Measurements from ENCODE around the gene TRIM61.

TRIM61 gene

GRCh38 chr4:164956766-164957643 lies 20.5 kb downstream of the TRIM61 start:
- Histone ChIP-seq H2AFZ (ENCODE audit: low read length) (no peak overlapping the region), H3K9ac (ENCODE audit: low read depth, low read length, poor library complexity, severe bottlenecking) (no peak overlapping the region), H4K20me1 (ENCODE audit: insufficient read depth, low read length, poor library complexity, severe bottlenecking) (no peaks in the 10 kb centered on the region), H3K27me3 (ENCODE audit: insufficient read depth, low read length, poor library complexity, severe bottlenecking) (no peaks in the 10 kb centered on the region), H3K9me2 (replicated peaks; ENCODE audit: low read depth, low read length) (no peaks in the 10 kb centered on the region), H3K4me3 (ENCODE audit: low read length, poor library complexity, severe bottlenecking) (no peak overlapping the region), H3K36me3 (ENCODE audit: insufficient read depth, low read length) (no peaks in the 10 kb centered on the region), H3K4me2 (ENCODE audit: low read depth, low read length, poor library complexity, severe bottlenecking) (no peak overlapping the region), H3F3A (ENCODE audit: low read depth) (no peaks in the 10 kb centered on the region), H3K4me1 (ENCODE audit: insufficient read depth, low read length, poor library complexity, severe bottlenecking) (no peaks in the 10 kb centered on the region), H3K79me2 (ENCODE audit: insufficient read depth, low read length) (no peaks in the 10 kb centered on the region), H3K9me3 (ENCODE audit: insufficient read depth, low read depth, low read length) (no peaks in the 10 kb centered on the region)
- TF ChIP-seq CTCF (conservative IDR thresholded peaks at IDR 0.05; ENCODE audit: low read length) (no peak), EZH2phosphoT487 (IDR thresholded peaks at IDR 0.05; ENCODE audit: borderline replicate concordance) (no peak)

- H3K4me3 ChIP-seq (ENCODE audit: low read length, poor library complexity, severe bottlenecking) = no peak overlapping the region
- H3K79me2 ChIP-seq (ENCODE audit: insufficient read depth, low read length) = no peaks in the 10 kb centered on the region
- no peaks in the 10 kb centered on the region for H4K20me1 ChIP-seq (ENCODE audit: insufficient read depth, low read length, poor library complexity, severe bottlenecking)
- no peaks in the 10 kb centered on the region for H3K4me1 ChIP-seq (ENCODE audit: insufficient read depth, low read length, poor library complexity, severe bottlenecking)
- no peak overlapping the region for H3K9ac ChIP-seq (ENCODE audit: low read depth, low read length, poor library complexity, severe bottlenecking)
- H3K36me3 ChIP-seq (ENCODE audit: insufficient read depth, low read length) = no peaks in the 10 kb centered on the region
- H3K9me2 ChIP-seq (replicated peaks; ENCODE audit: low read depth, low read length) = no peaks in the 10 kb centered on the region
- no peaks in the 10 kb centered on the region for H3K9me3 ChIP-seq (ENCODE audit: insufficient read depth, low read depth, low read length)
- no peak overlapping the region for H3K4me2 ChIP-seq (ENCODE audit: low read depth, low read length, poor library complexity, severe bottlenecking)
- TF ChIP-seq CTCF (conservative IDR thresholded peaks at IDR 0.05; ENCODE audit: low read length) = no peak
- no peak for TF ChIP-seq EZH2phosphoT487 (IDR thresholded peaks at IDR 0.05; ENCODE audit: borderline replicate concordance)
- H3K27me3 ChIP-seq (ENCODE audit: insufficient read depth, low read length, poor library complexity, severe bottlenecking) = no peaks in the 10 kb centered on the region
- H2AFZ ChIP-seq (ENCODE audit: low read length) = no peak overlapping the region
- H3F3A ChIP-seq (ENCODE audit: low read depth) = no peaks in the 10 kb centered on the region
Observed at GRCh38 chr4:164955107-164955805, 22.2 kb downstream of the TRIM61 start.

- TF ChIP-seq EZH2phosphoT487 (IDR thresholded peaks at IDR 0.05; ENCODE audit: borderline replicate concordance) (no peak), CTCF (conservative IDR thresholded peaks at IDR 0.05; ENCODE audit: low read length) (no peak)
- Histone ChIP-seq H3K79me2 (ENCODE audit: insufficient read depth, low read length) (no peaks in the 10 kb centered on the region), H3K4me1 (ENCODE audit: insufficient read depth, low read length, poor library complexity, severe bottlenecking) (no peaks in the 10 kb centered on the region), H3K36me3 (ENCODE audit: insufficient read depth, low read length) (no peaks in the 10 kb centered on the region), H3K27me3 (ENCODE audit: insufficient read depth, low read length, poor library complexity, severe bottlenecking) (no peaks in the 10 kb centered on the region), H3K4me3 (ENCODE audit: low read length, poor library complexity, severe bottlenecking) (no peak overlapping the region), H3F3A (ENCODE audit: low read depth) (no peaks in the 10 kb centered on the region), H3K9me3 (ENCODE audit: insufficient read depth, low read depth, low read length) (no peaks in the 10 kb centered on the region), H3K9me2 (replicated peaks; ENCODE audit: low read depth, low read length) (no peaks in the 10 kb centered on the region), H3K4me2 (ENCODE audit: low read depth, low read length, poor library complexity, severe bottlenecking) (no peak overlapping the region), H3K9ac (ENCODE audit: low read depth, low read length, poor library complexity, severe bottlenecking) (no peak overlapping the region), H4K20me1 (ENCODE audit: insufficient read depth, low read length, poor library complexity, severe bottlenecking) (no peaks in the 10 kb centered on the region), H2AFZ (ENCODE audit: low read length) (no peak overlapping the region)
Observed at GRCh38 chr4:164952551-164952950, 24.9 kb downstream of the TRIM61 start.

Measured in Loucy (cell line).